ACC112 (cell line): ENCODE data around the gene WASHC3.
"Not testable (repeated sequence)": the region's sequence is repeated elsewhere in the genome, so short reads cannot be mapped to it uniquely, and the experiment has no call there.

ENCODE experiments used
- H2AFZ ChIP-seq: fragments of 200-600 bp; sonication (generic); one replicate; pipeline ENCODE4 v1.6.0; 2017; ENCODE audit warnings: antibody characterized with exemption, low read length; ENCODE audit not compliant: unreplicated experiment
- H3K27ac ChIP-seq: fragments of 200-600 bp; sonication (generic); 2 replicates; pipeline ENCODE4 v1.5.1; 2014; ENCODE audit warnings: low read depth, mild to moderate bottlenecking, antibody characterized with exemption, low read length, moderate library complexity
- H3K27me3 ChIP-seq: fragments of 200-600 bp; sonication (generic); 2 replicates; pipeline ENCODE4 v1.6.1; 2014; ENCODE audit warnings: mild to moderate bottlenecking, antibody characterized with exemption, low read length, moderate library complexity, mixed read lengths; ENCODE audit not compliant: insufficient read depth
- H3K36me3 ChIP-seq: fragments of 200-600 bp; sonication (generic); 2 replicates; pipeline ENCODE4 v1.6.1; 2016; ENCODE audit warnings: mild to moderate bottlenecking, antibody characterized with exemption, low read length, moderate library complexity, mixed read lengths; ENCODE audit not compliant: insufficient read depth
- H3K4me1 ChIP-seq: fragments of 200-600 bp; sonication (generic); one replicate; pipeline ENCODE4 v1.6.1; 2016; ENCODE audit warnings: low read length, mixed read lengths; ENCODE audit not compliant: insufficient read depth, unreplicated experiment, control insufficient read depth
- H3K4me3 ChIP-seq: fragments of 200-600 bp; sonication (generic); 2 replicates; pipeline ENCODE4 v1.5.1; 2014; ENCODE audit warnings: mild to moderate bottlenecking, low read depth, low read length
- H3K79me2 ChIP-seq: fragments of 200-600 bp; sonication (generic); one replicate; pipeline ENCODE4 v1.6.0; 2016; ENCODE audit warnings: low read length; ENCODE audit not compliant: control insufficient read depth, unreplicated experiment, insufficient read depth

The WASHC3 gene

GRCh38 chr12:102061560-102062418 lies at the start of gene WASHC3:
WASHC3 (minus strand) TSS chr12:102061991; CDS start chr12:102061962, 29 bp downstream.
- H3K27me3 ChIP-seq = no peaks in the 10 kb centered on the region
- H3K79me2 ChIP-seq = peaks cover 12% of the 10 kb centered on the region
- H3K4me3 ChIP-seq = peak within 1 kb of the TSS; percentile 89
- H3K27ac ChIP-seq = peak within 1 kb of the TSS; percentile 5; the same call in 1 of the 2 replicates
- H3K36me3 ChIP-seq = peaks cover 18% of the 10 kb centered on the region
- no peaks in the 10 kb centered on the region for H3K4me1 ChIP-seq
- H2AFZ ChIP-seq = peak within 1 kb of the TSS; percentile 69

- H3K79me2 ChIP-seq = no peaks in the 10 kb centered on the region
- no peak overlapping the region for H2AFZ ChIP-seq
- no peak overlapping the region for H3K27ac ChIP-seq
- H3K4me3 ChIP-seq = no peak overlapping the region
- no peaks in the 10 kb centered on the region for H3K4me1 ChIP-seq
- no peaks in the 10 kb centered on the region for H3K27me3 ChIP-seq
- H3K36me3 ChIP-seq = peaks cover 57% of the 10 kb centered on the region
Observed at GRCh38 chr12:102110782-102111181, 49.0 kb upstream of the WASHC3 start.

GRCh38 chr12:102107970-102108369 lies 46.2 kb upstream of the WASHC3 start:
- H3K27ac ChIP-seq = no peak overlapping the region
- H3K79me2 ChIP-seq = no peaks in the 10 kb centered on the region
- no peaks in the 10 kb centered on the region for H3K27me3 ChIP-seq
- no peak overlapping the region for H3K4me3 ChIP-seq
- H3K4me1 ChIP-seq = no peaks in the 10 kb centered on the region
- peaks cover 75% of the 10 kb centered on the region for H3K36me3 ChIP-seq
- H2AFZ ChIP-seq = no peak overlapping the region

GRCh38 chr12:102106905-102107304 lies 45.1 kb upstream of the WASHC3 start:
- H3K4me3 ChIP-seq = no peak overlapping the region
- H3K36me3 ChIP-seq = peaks cover 75% of the 10 kb centered on the region

GRCh38 chr12:102096855-102097254 lies 35.1 kb upstream of the WASHC3 start:
- Histone ChIP-seq H3K4me1 (peaks cover 15% of the 10 kb centered on the region), H3K4me3 (no peak overlapping the region), H2AFZ (no peak overlapping the region), H3K27ac (no peak overlapping the region), H3K79me2 (peaks cover 3% of the 10 kb centered on the region), H3K27me3 (no peaks in the 10 kb centered on the region), H3K36me3 (no peaks in the 10 kb centered on the region; the same call in 1 of the 2 replicates)

More at GRCh38 chr12:102106905-102107304, 45.1 kb upstream of the WASHC3 start:
- no peak overlapping the region for H2AFZ ChIP-seq
- no peaks in the 10 kb centered on the region for H3K27me3 ChIP-seq
- no peaks in the 10 kb centered on the region for H3K79me2 ChIP-seq
- no peaks in the 10 kb centered on the region for H3K4me1 ChIP-seq
- no peak overlapping the region for H3K27ac ChIP-seq

GRCh38 chr12:102095677-102096263 lies 34.0 kb upstream of the WASHC3 start:
- Histone ChIP-seq H3K4me3 (no peak overlapping the region), H3K36me3 (no peaks in the 10 kb centered on the region; the same call in 1 of the 2 replicates), H3K79me2 (peaks cover 3% of the 10 kb centered on the region), H3K4me1 (peaks cover 15% of the 10 kb centered on the region), H2AFZ (no peak overlapping the region), H3K27ac (no peak overlapping the region), H3K27me3 (no peaks in the 10 kb centered on the region)

GRCh38 chr12:102093319-102093718 lies 31.5 kb upstream of the WASHC3 start:
- H2AFZ ChIP-seq = no peak overlapping the region
- peaks cover 15% of the 10 kb centered on the region for H3K4me1 ChIP-seq
- peaks cover 9% of the 10 kb centered on the region for H3K36me3 ChIP-seq
- H3K4me3 ChIP-seq = no peak overlapping the region
- H3K27me3 ChIP-seq = no peaks in the 10 kb centered on the region
- H3K79me2 ChIP-seq = peaks cover 3% of the 10 kb centered on the region
- no peak overlapping the region for H3K27ac ChIP-seq

GRCh38 chr12:102089228-102089835 lies 27.5 kb upstream of the WASHC3 start:
- H3K4me1 ChIP-seq = peaks cover 15% of the 10 kb centered on the region
- not testable (repeated sequence) for H3K27me3 ChIP-seq, H3K4me3 ChIP-seq, H3K36me3 ChIP-seq, H3K27ac ChIP-seq, H3K79me2 ChIP-seq, H2AFZ ChIP-seq

- H3K4me3 ChIP-seq = no peak overlapping the region
- H3K36me3 ChIP-seq = peaks cover 6% of the 10 kb centered on the region
- no peak overlapping the region for H3K27ac ChIP-seq
- H3K4me1 ChIP-seq = no peaks in the 10 kb centered on the region
- no peaks in the 10 kb centered on the region for H3K27me3 ChIP-seq
- no peak overlapping the region for H2AFZ ChIP-seq
- no peaks in the 10 kb centered on the region for H3K79me2 ChIP-seq
Observed at GRCh38 chr12:102080842-102081241, 19.1 kb upstream of the WASHC3 start.

- H3K4me1 ChIP-seq = peaks cover 14% of the 10 kb centered on the region
- not testable (repeated sequence) for H2AFZ ChIP-seq, H3K79me2 ChIP-seq, H3K27me3 ChIP-seq, H3K4me3 ChIP-seq, H3K27ac ChIP-seq, H3K36me3 ChIP-seq
Observed at GRCh38 chr12:102072092-102072491, 10.3 kb upstream of the WASHC3 start.
